B cell (primary cell): ENCODE results near the gene ATXN1. TPM values are rescaled to one million over a fixed set of nuclear protein-coding genes. Genes with fewer than 3 reads are reported as not detected.

ENCODE experiments used
- ATAC-seq: fragments of 200-7000 bp; cut with Tn5 transposase; one replicate; pipeline ENCODE4 v1.10.0; 2021; ENCODE audit warnings: low read depth, mild to moderate bottlenecking, moderate number of reproducible peaks, moderate library complexity
- CTCF ChIA-PET: fragments of 350-600 bp; sonication (Branson Sonifier 250); formaldehyde crosslinking; loops from one replicate; lab custom pipeline; 2021; ENCODE audit warnings: antibody characterized with exemption, inconsistent platforms; lab: Charles Lee
- POLR2A ChIA-PET: fragments of 350-600 bp; sonication (Branson Sonifier 250); formaldehyde crosslinking; loops from one replicate; lab custom pipeline; 2021; ENCODE audit warnings: antibody characterized with exemption; lab: Charles Lee
- DNase-seq: peaks from one replicate; pipeline ENCODE4 v3.0.0; 2013
- H2AFZ ChIP-seq: 2 replicates; pipeline ENCODE4 v1.6.1; 2012; ENCODE audit warnings: mild to moderate bottlenecking, low read depth, low read length; ENCODE audit not compliant: insufficient read depth, poor library complexity, severe bottlenecking
- H3K27ac ChIP-seq, 2 donors: 1 replicate in 1 of 2; 2 replicates in 1 of 2; pipeline ENCODE4 v1.5.1; 2012 to 2013; ENCODE audit warnings: low read length in 2 of 2, mild to moderate bottlenecking in 2 of 2, moderate library complexity in 1 of 2
- H3K27me3 ChIP-seq, 4 experiments: fragments of 200-600 bp in 1 of 4; sonication (generic) in 1 of 4; replicated peaks in 1 of 4; 1 replicate in 2 of 4; 2 replicates in 2 of 4; pipeline versions ENCODE4 v1.6.1 to v1.7.0; 2013 to 2016; ENCODE audit warnings: low read length in 3 of 4, mild to moderate bottlenecking in 2 of 4, mixed read lengths in 1 of 4, moderate library complexity in 1 of 4; ENCODE audit not compliant: insufficient read depth in 4 of 4, control insufficient read depth in 3 of 4; ENCODE audit errors: control extremely low read depth in 1 of 4
- H3K36me3 ChIP-seq, 2 experiments: replicated peaks in 1 of 2; 1 replicate in 1 of 2; 2 replicates in 1 of 2; pipeline versions ENCODE4 v1.6.1 to v1.7.1; 2013; ENCODE audit warnings: low read length in 1 of 2; ENCODE audit not compliant: insufficient read depth in 2 of 2, control insufficient read depth in 1 of 2; ENCODE audit errors: control extremely low read depth in 1 of 2, extremely low read depth in 1 of 2
- H3K4me1 ChIP-seq, 2 donors: fragments of 200-600 bp in 1 of 2; sonication (generic) in 1 of 2; 1 replicate in 1 of 2; 2 replicates in 1 of 2; pipeline versions ENCODE4 v1.5.1 to v1.6.1; 2013 to 2017; ENCODE audit warnings: low read length in 2 of 2; ENCODE audit not compliant: control insufficient read depth in 2 of 2, insufficient read depth in 2 of 2
- H3K4me2 ChIP-seq: replicated peaks from 2 replicates; pipeline ENCODE3; 2012; ENCODE audit warnings: mild to moderate bottlenecking, low read depth, low read length; ENCODE audit not compliant: poor library complexity, severe bottlenecking
- H3K4me3 ChIP-seq, 5 experiments: fragments of 200-600 bp in 1 of 5; sonication (generic) in 1 of 5; 1 replicate in 3 of 5; 2 replicates in 2 of 5; pipeline versions ENCODE4 v1.5.1 to v1.7.0; 2011 to 2016; ENCODE audit warnings: low read length in 4 of 5, mild to moderate bottlenecking in 4 of 5, low read depth in 2 of 5, control low read depth in 1 of 5, moderate library complexity in 1 of 5; ENCODE audit not compliant: insufficient read depth in 1 of 5; ENCODE audit errors: control extremely low read depth in 1 of 5, extremely low read depth in 1 of 5
- H3K79me2 ChIP-seq: fragments of 200-600 bp; sonication (generic); one replicate; pipeline ENCODE4 v1.6.0; 2016; ENCODE audit warnings: low read length; ENCODE audit not compliant: control insufficient read depth, insufficient read depth
- H3K9ac ChIP-seq: fragments of 200-600 bp; sonication (generic); 2 replicates; pipeline ENCODE4 v1.6.1; 2017; ENCODE audit warnings: mild to moderate bottlenecking, low read length, moderate library complexity
- H3K9me3 ChIP-seq, 3 donors: one replicate each; pipeline versions ENCODE4 v1.6.1 to v1.7.1; 2013; ENCODE audit warnings: low read length in 2 of 3; ENCODE audit not compliant: control insufficient read depth in 2 of 3, insufficient read depth in 1 of 3; ENCODE audit errors: control extremely low read depth in 1 of 3
- H4K20me1 ChIP-seq: 2 replicates; pipeline ENCODE4 v1.6.0; 2012; ENCODE audit warnings: mild to moderate bottlenecking, low read length; ENCODE audit not compliant: insufficient read depth, control insufficient read depth, poor library complexity, severe bottlenecking
- H3K27ac Mint-ChIP-seq: one replicate; pipeline ENCODE4 v1.8.0; 2021; ENCODE audit warnings: mixed read lengths
- H3K27me3 Mint-ChIP-seq: one replicate; pipeline ENCODE4 v1.8.0; 2021; ENCODE audit warnings: mixed read lengths
- H3K4me1 Mint-ChIP-seq: one replicate; pipeline ENCODE4 v1.8.0; 2021; ENCODE audit warnings: mixed read lengths
- H3K4me3 Mint-ChIP-seq: one replicate; pipeline ENCODE4 v1.8.0; 2021; ENCODE audit warnings: mixed read lengths
- H3K9me3 Mint-ChIP-seq: one replicate; pipeline ENCODE4 v1.8.0; 2022; ENCODE audit warnings: mixed read lengths; ENCODE audit not compliant: insufficient read depth
- CTCF ChIP-seq: fragments of 200-600 bp; IDR thresholded peaks from one replicate; pipeline ENCODE4 v1.8.0; 2022; ENCODE audit warnings: antibody characterized with exemption, mild to moderate bottlenecking
- EZH2 ChIP-seq: IDR thresholded peaks from 2 replicates; pipeline ENCODE4 v1.6.1; 2012; ENCODE audit warnings: borderline replicate concordance, low read depth, mild to moderate bottlenecking, moderate library complexity, low read length; ENCODE audit not compliant: insufficient read depth, poor library complexity, severe bottlenecking
- WGBS: methylation state at CpG from one replicate; pipeline ENCODE4 v1.1.5; 2013; ENCODE audit warnings: missing lambda C conversion rate; ENCODE audit not compliant: insufficient coverage; 5-methylcytosine and 5-hydroxymethylcytosine counted together
- intact Hi-C: fragments of 100-400 bp; cut with micrococcal nuclease; formaldehyde crosslinking; loops from one replicate; pipeline ENCODE4 v1.10.0; 2022
- polyA plus RNA-seq: library from polyadenylated mRNA; depleted of rRNA; stranded (reverse); fragments of >200 nt; gene quantifications from 2 replicates; pipeline ENCODE4 v1.2.3, GENCODE V29; 2012
- total RNA-seq, 2 donors: library from RNA; stranded (reverse); fragments of 120-200 nt in 1 of 2; gene quantifications; 1 replicate in 1 of 2; 2 replicates in 1 of 2; pipeline versions ENCODE4 v1.2.3 to v1.2.4, GENCODE V29; 2013 to 2022

The ATXN1 gene
- total and polyA plus RNA-seq, 2 donors (not counting 1 experiment from before 2014, with no cell fraction given): 5.7 to 63.8 TPM

- no peaks in the 10 kb centered on the region for H3K36me3 ChIP-seq
- Mint-ChIP-seq H3K4me1 (no peaks in the 10 kb centered on the region), H3K27me3 (peaks cover 19% of the 10 kb centered on the region), H3K27ac (no peak overlapping the region), H3K4me3 (no peak overlapping the region), H3K9me3 (peaks cover 16% of the 10 kb centered on the region)
- DNase-seq (no peak), ATAC-seq (no peak)
- ChIA-PET POLR2A (no interaction called here), CTCF (no interaction called here)
- TF ChIP-seq CTCF (no peak), EZH2 (no peak)
- H4K20me1 ChIP-seq: no peaks in the 10 kb centered on the region
- no peak overlapping the region for H3K4me2 ChIP-seq
- H3K79me2 ChIP-seq: no peaks in the 10 kb centered on the region
- no peaks in the 10 kb centered on the region for H3K4me1 ChIP-seq
- H2AFZ ChIP-seq: no peak overlapping the region
- H3K9ac ChIP-seq: no peak overlapping the region
- WGBS: no CpG with 5 or more reads among the region's 1 CpG
- no peaks in the 10 kb centered on the region for H3K27me3 ChIP-seq
- no peak overlapping the region for H3K27ac ChIP-seq
- no peak overlapping the region for H3K4me3 ChIP-seq
- intact Hi-C loops: no loop called here
- peaks cover 1 to 21% (median 11%) of the 10 kb centered on the region in 3 donors for H3K9me3 ChIP-seq
These were observed 49.2 kb upstream of the ATXN1 start for GRCh38 chr6:16810411-16810810.

- Histone ChIP-seq H2AFZ (no peak overlapping the region), H4K20me1 (no peaks in the 10 kb centered on the region), H3K9me3 (peaks cover 1 to 21% (median 10%) of the 10 kb centered on the region in 3 donors), H3K27me3 (no peaks in the 10 kb centered on the region), H3K4me2 (no peak overlapping the region), H3K27ac (no peak overlapping the region), H3K4me3 (no peak overlapping the region), H3K79me2 (no peaks in the 10 kb centered on the region), H3K4me1 (no peaks in the 10 kb centered on the region), H3K9ac (no peak overlapping the region), H3K36me3 (no peaks in the 10 kb centered on the region)
- ATAC-seq (no peak), DNase-seq (no peak)
- ChIA-PET POLR2A (no interaction called here), CTCF (no interaction called here)
- intact Hi-C loops: no loop called here
- TF ChIP-seq EZH2 (no peak), CTCF (no peak)
- Mint-ChIP-seq H3K9me3 (peaks cover 16% of the 10 kb centered on the region), H3K4me3 (no peak overlapping the region), H3K4me1 (no peaks in the 10 kb centered on the region), H3K27ac (no peak overlapping the region), H3K27me3 (peaks cover 19% of the 10 kb centered on the region)
- no CpG with 5 or more reads among the region's 2 CpGs for WGBS
These were observed 48.6 kb upstream of the ATXN1 start for GRCh38 chr6:16809753-16810358.
